Neural cell (in vitro differentiated cells): ENCODE results near the gene NCAPH2. TPM values are rescaled to one million over a fixed set of nuclear protein-coding genes. Genes with fewer than 3 reads are reported as not detected.

Experiments
- H2AFZ ChIP-seq: fragments of 200-600, 300-800 bp; sonication (generic), shearing (Covaris generic); 2 replicates; pipeline ENCODE4 v1.6.0; 2014; ENCODE audit warnings: low read depth, mild to moderate bottlenecking, antibody characterized with exemption, low read length, moderate library complexity
- H3F3A ChIP-seq: fragments of 200-600 bp; shearing (Covaris generic); 2 replicates; pipeline ENCODE4 v1.6.1; 2016; ENCODE audit warnings: mild to moderate bottlenecking, moderate library complexity, mixed read lengths, antibody characterized with exemption, low read length; ENCODE audit not compliant: insufficient read depth, poor library complexity, severe bottlenecking
- H3K27ac ChIP-seq: fragments of 200-600, 300-800 bp; sonication (generic), shearing (Covaris generic); 2 replicates; pipeline ENCODE4 v1.5.1; 2014; ENCODE audit warnings: mild to moderate bottlenecking, low read length, moderate library complexity
- H3K27me3 ChIP-seq: fragments of 300-800, 200-600 bp; sonication (generic), shearing (Covaris generic); 2 replicates; pipeline ENCODE4 v1.6.0; 2014; ENCODE audit warnings: mild to moderate bottlenecking, low read depth, low read length, moderate library complexity; ENCODE audit not compliant: insufficient read depth
- H3K36me3 ChIP-seq: fragments of 300-800, 200-600 bp; sonication (generic), shearing (Covaris generic); 2 replicates; pipeline ENCODE4 v1.5.1; 2014; ENCODE audit warnings: mild to moderate bottlenecking, antibody characterized with exemption, low read length, moderate library complexity; ENCODE audit not compliant: insufficient read depth
- H3K4me2 ChIP-seq: fragments of 300-800, 200-600 bp; sonication (generic), shearing (Covaris generic); 2 replicates; pipeline ENCODE4 v1.6.0; 2014; ENCODE audit warnings: mild to moderate bottlenecking, low read length
- H3K4me3 ChIP-seq: fragments of 300-800, 200-600 bp; sonication (generic), shearing (Covaris generic); 2 replicates; pipeline ENCODE4 v1.5.1; 2014; ENCODE audit warnings: mild to moderate bottlenecking, low read length, moderate library complexity
- H3K79me2 ChIP-seq: fragments of 200-600 bp; shearing (Covaris generic); replicated peaks from 2 replicates; pipeline ENCODE4 v1.6.0; 2014; ENCODE audit warnings: mild to moderate bottlenecking, low read length, moderate library complexity; ENCODE audit not compliant: insufficient read depth
- H3K9ac ChIP-seq: fragments of 300-800, 200-600 bp; sonication (generic), shearing (Covaris generic); 2 replicates; pipeline ENCODE4 v1.6.1; 2016; ENCODE audit warnings: mild to moderate bottlenecking, low read length, mixed read lengths
- H3K9me2 ChIP-seq: fragments of 200-600 bp; shearing (Covaris generic); 2 replicates; pipeline ENCODE4 v1.6.1; 2016; ENCODE audit warnings: mild to moderate bottlenecking, low read length, mixed read lengths; ENCODE audit not compliant: insufficient read depth
- H3K9me3 ChIP-seq: fragments of 200-600, 300-800 bp; sonication (generic), shearing (Covaris generic); 2 replicates; pipeline ENCODE4 v1.6.1; 2016; ENCODE audit warnings: mild to moderate bottlenecking, mixed run types, low read length, moderate library complexity, mixed read lengths
- H4K20me1 ChIP-seq: fragments of 200-600 bp; shearing (Covaris generic); 2 replicates; pipeline ENCODE4 v1.6.1; 2016; ENCODE audit warnings: mild to moderate bottlenecking, mixed run types; ENCODE audit not compliant: insufficient read depth
- EP300 ChIP-seq: fragments of 450-650 bp; conservative IDR thresholded peaks from 2 replicates; pipeline ENCODE4 v1.6.1; 2014; ENCODE audit warnings: antibody characterized with exemption, mild to moderate bottlenecking, moderate library complexity; ENCODE audit not compliant: poor library complexity, severe bottlenecking
- EZH2 ChIP-seq: fragments of 200-600, 300-800 bp; shearing (Covaris generic), sonication (generic); IDR thresholded peaks from 2 replicates; pipeline ENCODE4 v1.6.1; 2014; ENCODE audit warnings: antibody characterized with exemption, low read length, borderline replicate concordance, mild to moderate bottlenecking; ENCODE audit not compliant: insufficient read depth, poor library complexity, severe bottlenecking
- MXI1 ChIP-seq: fragments of 450-650 bp; conservative IDR thresholded peaks from 2 replicates; pipeline ENCODE4 v1.6.1; 2014; ENCODE audit warnings: antibody characterized with exemption, mild to moderate bottlenecking; ENCODE audit not compliant: poor library complexity, severe bottlenecking
- POLR2AphosphoS5 ChIP-seq: IDR thresholded peaks from 2 replicates; pipeline ENCODE4 v1.6.1; 2012
- RAD21 ChIP-seq: fragments of 450-650 bp; conservative IDR thresholded peaks from 2 replicates; pipeline ENCODE4 v1.6.1; 2014; ENCODE audit warnings: antibody characterized with exemption, mild to moderate bottlenecking, moderate library complexity
- SMC3 ChIP-seq: fragments of 450-650 bp; conservative IDR thresholded peaks from 2 replicates; pipeline ENCODE4 v1.6.1; 2014; ENCODE audit warnings: antibody characterized with exemption, mild to moderate bottlenecking, moderate library complexity; ENCODE audit not compliant: poor library complexity
- TAF1 ChIP-seq: IDR thresholded peaks from 2 replicates; pipeline ENCODE4 v1.6.1; 2012; ENCODE audit warnings: low read depth
- polyA plus RNA-seq: library from polyadenylated mRNA; depleted of rRNA; stranded (reverse); fragments of >200 nt; gene quantifications from 2 replicates; pipeline ENCODE4 v1.2.3, GENCODE V29; 2014
- TF ChIP-seq, protein P1 (sequence below): IDR thresholded peaks from 2 replicates; pipeline ENCODE4 v1.6.1; 2012; ENCODE audit warnings: borderline replicate concordance
- TF ChIP-seq, protein P2 (sequence below): fragments of 450-650 bp; IDR thresholded peaks from 2 replicates; pipeline ENCODE4 v1.5.1; 2014; ENCODE audit warnings: antibody characterized with exemption, mild to moderate bottlenecking, moderate library complexity; ENCODE audit not compliant: poor library complexity, severe bottlenecking

The NCAPH2 gene
- polyA plus RNA-seq, 1 donor from 2014 or later = 81.1 TPM

- TF ChIP-seq, protein P1, sequence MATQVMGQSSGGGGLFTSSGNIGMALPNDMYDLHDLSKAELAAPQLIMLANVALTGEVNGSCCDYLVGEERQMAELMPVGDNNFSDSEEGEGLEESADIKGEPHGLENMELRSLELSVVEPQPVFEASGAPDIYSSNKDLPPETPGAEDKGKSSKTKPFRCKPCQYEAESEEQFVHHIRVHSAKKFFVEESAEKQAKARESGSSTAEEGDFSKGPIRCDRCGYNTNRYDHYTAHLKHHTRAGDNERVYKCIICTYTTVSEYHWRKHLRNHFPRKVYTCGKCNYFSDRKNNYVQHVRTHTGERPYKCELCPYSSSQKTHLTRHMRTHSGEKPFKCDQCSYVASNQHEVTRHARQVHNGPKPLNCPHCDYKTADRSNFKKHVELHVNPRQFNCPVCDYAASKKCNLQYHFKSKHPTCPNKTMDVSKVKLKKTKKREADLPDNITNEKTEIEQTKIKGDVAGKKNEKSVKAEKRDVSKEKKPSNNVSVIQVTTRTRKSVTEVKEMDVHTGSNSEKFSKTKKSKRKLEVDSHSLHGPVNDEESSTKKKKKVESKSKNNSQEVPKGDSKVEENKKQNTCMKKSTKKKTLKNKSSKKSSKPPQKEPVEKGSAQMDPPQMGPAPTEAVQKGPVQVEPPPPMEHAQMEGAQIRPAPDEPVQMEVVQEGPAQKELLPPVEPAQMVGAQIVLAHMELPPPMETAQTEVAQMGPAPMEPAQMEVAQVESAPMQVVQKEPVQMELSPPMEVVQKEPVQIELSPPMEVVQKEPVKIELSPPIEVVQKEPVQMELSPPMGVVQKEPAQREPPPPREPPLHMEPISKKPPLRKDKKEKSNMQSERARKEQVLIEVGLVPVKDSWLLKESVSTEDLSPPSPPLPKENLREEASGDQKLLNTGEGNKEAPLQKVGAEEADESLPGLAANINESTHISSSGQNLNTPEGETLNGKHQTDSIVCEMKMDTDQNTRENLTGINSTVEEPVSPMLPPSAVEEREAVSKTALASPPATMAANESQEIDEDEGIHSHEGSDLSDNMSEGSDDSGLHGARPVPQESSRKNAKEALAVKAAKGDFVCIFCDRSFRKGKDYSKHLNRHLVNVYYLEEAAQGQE = no peak
- TF ChIP-seq MXI1 (no peak), TAF1 (no peak), POLR2AphosphoS5 (no peak), SMC3 (no peak), RAD21 (no peak), EZH2 (no peak)
- TF ChIP-seq, protein P2, sequence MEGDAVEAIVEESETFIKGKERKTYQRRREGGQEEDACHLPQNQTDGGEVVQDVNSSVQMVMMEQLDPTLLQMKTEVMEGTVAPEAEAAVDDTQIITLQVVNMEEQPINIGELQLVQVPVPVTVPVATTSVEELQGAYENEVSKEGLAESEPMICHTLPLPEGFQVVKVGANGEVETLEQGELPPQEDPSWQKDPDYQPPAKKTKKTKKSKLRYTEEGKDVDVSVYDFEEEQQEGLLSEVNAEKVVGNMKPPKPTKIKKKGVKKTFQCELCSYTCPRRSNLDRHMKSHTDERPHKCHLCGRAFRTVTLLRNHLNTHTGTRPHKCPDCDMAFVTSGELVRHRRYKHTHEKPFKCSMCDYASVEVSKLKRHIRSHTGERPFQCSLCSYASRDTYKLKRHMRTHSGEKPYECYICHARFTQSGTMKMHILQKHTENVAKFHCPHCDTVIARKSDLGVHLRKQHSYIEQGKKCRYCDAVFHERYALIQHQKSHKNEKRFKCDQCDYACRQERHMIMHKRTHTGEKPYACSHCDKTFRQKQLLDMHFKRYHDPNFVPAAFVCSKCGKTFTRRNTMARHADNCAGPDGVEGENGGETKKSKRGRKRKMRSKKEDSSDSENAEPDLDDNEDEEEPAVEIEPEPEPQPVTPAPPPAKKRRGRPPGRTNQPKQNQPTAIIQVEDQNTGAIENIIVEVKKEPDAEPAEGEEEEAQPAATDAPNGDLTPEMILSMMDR = no peak
- no peaks in the 10 kb centered on the region for H3K27me3 ChIP-seq
- peaks cover 4% of the 10 kb centered on the region for H4K20me1 ChIP-seq
- no peaks in the 10 kb centered on the region for H3K9me3 ChIP-seq
- no peak overlapping the region for H3K9ac ChIP-seq
- H3K9me2 ChIP-seq = no peaks in the 10 kb centered on the region
- H2AFZ ChIP-seq = no peak overlapping the region
- no peaks in the 10 kb centered on the region for H3K36me3 ChIP-seq
- no peak overlapping the region for H3K27ac ChIP-seq
- no peak overlapping the region for H3K4me3 ChIP-seq
- H3K4me2 ChIP-seq = no peak overlapping the region
- no peaks in the 10 kb centered on the region for H3F3A ChIP-seq
- no peaks in the 10 kb centered on the region for H3K79me2 ChIP-seq
Observed at GRCh38 chr22:50463188-50463900, 44.7 kb upstream of the NCAPH2 start.

- Histone ChIP-seq H3K4me3 (no peak overlapping the region), H4K20me1 (peaks cover 15% of the 10 kb centered on the region), H3K4me2 (no peak overlapping the region), H3K9me2 (no peaks in the 10 kb centered on the region), H2AFZ (no peak overlapping the region), H3K27ac (no peak overlapping the region), H3K9ac (no peak overlapping the region), H3K79me2 (no peaks in the 10 kb centered on the region), H3K36me3 (no peaks in the 10 kb centered on the region), H3F3A (no peaks in the 10 kb centered on the region), H3K9me3 (no peaks in the 10 kb centered on the region), H3K27me3 (no peaks in the 10 kb centered on the region)
- TF ChIP-seq, protein P1 = no peak
- TF ChIP-seq EP300 (no peak), POLR2AphosphoS5 (no peak), RAD21 (no peak), SMC3 (no peak), TAF1 (no peak), MXI1 (no peak), EZH2 (no peak)
- TF ChIP-seq, protein P2 = no peak
Observed at GRCh38 chr22:50464451-50464850, 43.6 kb upstream of the NCAPH2 start.
